NCI-H82 treated with DMSO at 0.1 percent for 48 hours (cell line): ENCODE data around the gene BAIAP2L1.
A peak's percentile ranks its signal among the peaks of the same experiment; 100 is the strongest.
"Not testable (repeated sequence)": the region's sequence is repeated elsewhere in the genome, so short reads cannot be mapped to it uniquely, and the experiment has no call there.

Experiments
- DNase-seq: peaks from one replicate; lab custom pipeline; 2025; ENCODE audit not compliant: unreplicated experiment; lab: John Stamatoyannopoulos, UW

Gene BAIAP2L1

DNA sequence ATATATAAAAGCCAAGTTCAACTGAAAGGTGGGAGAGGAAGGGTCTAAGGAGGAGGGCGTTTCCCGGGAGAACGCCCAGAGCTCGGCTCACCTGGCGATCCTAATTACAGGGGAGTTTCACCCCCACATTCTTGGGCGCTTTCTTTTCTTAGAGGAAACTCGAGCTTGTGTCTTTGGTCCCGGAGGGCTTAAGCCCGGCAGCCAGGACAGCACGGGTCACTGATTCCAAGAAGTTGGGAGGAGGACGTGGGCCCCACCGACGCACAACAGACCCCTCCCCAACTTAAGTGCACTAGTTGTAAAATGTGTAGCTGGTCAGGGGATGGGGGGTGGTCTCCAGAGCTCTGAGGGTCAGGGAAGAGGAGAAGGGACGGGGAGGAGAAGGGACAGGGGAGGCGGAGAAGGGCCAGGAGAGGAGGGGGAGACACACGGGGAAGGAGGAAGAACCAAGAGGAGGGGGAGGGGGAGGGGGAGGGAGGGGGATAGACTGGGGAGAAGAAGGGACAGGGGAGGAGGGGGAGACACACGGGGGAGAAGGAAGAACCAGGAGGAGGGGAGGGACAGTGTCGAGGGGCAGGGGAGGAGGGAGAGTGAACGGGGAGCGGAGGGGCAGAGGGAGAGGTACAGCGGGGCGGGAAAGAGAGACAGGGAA, 874 bp downstream of the BAIAP2L1 start:
- DNase-seq = no peak

DNA sequence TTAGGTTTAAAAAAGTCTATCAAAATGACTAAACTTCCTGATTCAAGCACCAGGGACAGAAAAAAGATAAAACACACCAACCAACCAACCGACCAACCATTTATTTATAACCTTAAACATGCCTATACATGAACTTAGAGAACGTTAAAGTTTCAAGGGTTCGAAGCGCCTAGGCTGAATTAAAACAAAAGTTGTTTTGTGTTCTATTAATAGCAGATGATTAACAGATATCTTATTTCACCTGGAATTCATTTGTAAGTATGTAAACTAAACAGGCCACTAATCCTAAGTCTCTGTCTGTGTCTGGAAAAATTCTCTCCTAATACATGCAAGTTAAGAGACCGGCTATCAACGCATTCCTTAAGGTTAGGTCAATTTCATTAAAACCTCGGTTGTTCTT, 1.4 kb downstream of the BAIAP2L1 start:
- DNase-seq = no peak

DNA sequence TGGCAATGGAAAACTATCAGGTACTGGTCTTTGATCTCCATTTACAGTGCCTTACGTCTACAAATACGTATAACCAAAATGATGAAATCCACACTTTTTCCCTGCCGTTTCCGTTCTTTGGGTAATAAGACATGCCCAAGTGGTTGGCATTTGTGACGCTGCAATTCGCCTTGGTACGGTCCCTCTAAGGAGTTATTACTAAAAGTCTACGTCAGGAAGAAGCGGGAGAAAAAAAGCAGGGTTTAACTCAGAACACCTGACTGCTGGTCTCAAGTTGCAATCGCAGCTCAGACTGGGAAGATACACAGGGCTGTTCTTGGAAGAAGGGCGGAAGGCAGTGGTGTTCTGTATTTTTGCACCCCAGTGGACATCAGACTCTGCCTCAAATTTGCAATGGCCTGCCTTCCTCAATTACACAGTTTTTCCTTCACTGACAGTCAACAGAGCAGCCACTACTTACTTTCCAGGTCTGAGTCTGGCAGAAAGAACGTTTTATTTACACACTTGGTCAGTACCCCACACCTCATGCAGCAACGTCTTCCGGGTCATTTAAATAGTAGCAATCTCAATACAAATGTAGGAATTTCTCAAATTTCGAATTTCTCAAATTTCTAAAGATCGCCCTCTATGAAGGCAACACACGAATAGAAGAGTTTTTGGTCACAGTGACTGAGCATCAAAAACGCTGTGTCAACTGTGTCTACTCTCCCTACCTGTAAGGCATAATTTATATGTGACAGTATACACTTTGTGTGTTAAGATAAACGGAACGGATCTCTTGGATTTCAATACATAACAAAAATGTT, 2.1 kb downstream of the BAIAP2L1 start:
- DNase-seq = no peak

DNA sequence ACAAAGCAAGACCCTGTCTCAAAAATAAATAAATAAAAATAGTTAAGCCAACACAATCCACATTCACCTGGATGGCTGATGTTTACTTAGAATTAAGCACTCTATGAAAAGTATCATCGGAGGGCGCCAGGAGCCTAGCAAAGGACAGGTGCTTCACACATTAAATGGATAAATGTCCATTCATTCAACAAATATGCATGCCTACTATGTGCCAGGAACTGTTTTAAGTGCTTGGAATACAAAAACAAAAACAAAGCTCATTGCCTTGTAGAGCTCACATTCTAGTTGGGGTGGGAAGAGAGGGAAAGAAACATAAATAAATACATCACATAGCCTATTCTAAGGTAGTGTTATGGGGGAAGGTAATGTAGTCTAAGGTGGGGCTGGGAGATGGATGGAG, 4.1 kb downstream of the BAIAP2L1 start:
- no peak for DNase-seq

DNA sequence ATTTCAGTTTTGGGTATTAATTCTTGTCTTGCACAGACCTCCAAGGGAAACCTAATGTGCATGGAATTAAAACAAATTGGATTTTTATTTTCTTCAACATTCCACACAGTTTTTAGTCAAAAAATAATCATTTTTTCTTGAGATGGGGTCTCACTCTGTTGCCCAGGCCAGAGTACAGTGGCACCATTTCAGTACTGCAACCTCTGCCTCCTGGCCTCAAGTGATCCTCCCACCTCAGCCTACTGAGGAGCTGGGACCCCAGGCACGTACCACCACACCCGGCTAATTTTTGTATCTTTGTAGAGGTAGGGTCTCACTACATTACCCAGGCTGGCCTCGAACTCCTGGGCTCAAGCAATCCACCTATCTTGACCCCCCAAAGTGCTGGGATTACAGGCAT, 4.9 kb downstream of the BAIAP2L1 start:
- no peak for DNase-seq

DNA sequence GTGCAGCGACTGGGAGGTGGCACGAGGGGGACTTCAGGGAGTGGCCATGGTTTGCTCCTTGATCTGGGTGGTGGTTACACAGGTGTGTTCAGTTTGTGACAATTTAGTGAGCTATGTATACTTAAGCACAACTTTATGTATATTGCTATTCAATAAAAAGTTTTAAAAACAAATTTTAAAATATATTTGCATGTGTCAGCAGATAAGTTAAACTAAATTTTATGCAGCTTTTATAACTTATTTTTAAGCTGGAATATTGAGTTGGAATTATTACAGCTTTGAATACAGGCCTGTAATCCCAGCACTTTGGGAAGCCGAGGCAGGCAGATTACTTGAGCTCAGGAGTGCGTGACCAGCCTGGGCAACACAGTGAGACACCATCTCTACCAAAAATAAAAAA, 5.4 kb downstream of the BAIAP2L1 start:
- DNase-seq = no peak

DNA sequence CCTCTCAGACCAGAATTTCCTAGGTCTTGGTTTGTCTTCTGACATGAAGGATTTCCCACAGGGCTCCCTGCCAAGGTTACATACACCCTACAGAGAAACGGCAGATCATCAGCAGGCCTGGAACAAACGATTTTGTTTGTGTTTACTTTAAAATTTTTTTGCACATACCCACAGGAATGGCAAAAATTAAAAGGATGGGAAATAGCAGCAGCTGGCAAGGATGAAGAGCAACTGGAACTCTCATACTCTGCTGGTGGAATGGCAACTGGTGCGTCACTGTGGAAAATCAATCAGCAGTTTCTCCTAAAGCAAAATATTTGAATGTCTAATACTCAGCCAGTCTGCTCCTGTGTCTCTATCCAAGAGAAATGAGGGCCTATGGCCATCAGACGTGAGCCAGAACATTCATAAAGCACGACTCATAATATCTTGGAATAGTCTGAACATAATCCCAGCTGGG, 6.5 kb downstream of the BAIAP2L1 start:
- DNase-seq = no peak

DNA sequence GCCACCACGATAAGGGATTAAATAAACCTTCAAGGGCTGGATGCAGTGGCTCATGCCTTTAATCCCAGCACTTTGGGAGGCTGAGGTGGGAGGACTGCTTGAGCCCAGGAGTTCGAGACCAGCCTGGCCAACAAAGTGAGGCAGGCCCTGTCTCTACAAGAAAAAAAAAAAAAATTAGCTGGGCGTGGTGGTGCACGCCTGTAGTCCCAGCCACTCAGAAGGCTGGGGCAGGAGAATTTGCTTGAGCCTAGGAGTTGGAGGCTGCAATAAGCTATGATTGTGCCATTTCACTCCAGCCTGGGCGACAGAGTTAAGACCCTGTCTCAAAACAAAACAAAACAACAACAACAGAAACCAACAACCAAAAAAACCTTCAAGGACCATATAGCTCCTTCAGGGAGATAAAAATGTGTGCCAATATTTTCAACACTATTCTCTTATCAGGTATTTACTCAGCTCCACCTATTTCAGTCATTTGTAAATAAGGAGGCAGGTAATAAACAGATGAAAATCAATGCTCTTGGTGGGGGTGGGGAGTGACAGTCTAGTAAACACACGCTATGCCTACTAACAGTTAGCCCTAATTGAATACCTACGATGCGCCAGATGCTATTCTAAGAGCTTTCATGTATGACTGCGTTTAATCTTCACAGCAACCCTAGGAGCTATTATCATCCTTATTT, 13.2 kb downstream of the BAIAP2L1 start:
- no peak for DNase-seq

DNA sequence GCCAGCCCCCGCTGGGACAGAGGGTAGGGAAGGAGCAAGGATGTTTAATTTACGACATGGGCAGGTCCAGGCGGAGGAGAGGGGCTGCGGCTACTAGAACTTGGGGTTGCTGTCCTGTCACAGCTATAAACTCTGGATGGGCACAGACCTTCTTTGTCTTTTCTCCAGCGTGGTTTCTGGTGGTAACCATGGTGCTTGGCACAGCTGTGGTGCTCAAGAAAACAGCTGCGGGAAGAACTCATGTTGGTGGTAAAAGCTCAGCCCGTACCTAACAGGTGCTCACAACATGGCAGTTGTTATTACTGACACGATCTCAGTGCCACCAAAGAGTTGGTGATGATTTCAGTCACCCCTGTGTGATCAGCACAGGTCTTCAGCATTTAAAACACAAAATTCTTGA, 13.8 kb downstream of the BAIAP2L1 start:
- no peak for DNase-seq

DNA sequence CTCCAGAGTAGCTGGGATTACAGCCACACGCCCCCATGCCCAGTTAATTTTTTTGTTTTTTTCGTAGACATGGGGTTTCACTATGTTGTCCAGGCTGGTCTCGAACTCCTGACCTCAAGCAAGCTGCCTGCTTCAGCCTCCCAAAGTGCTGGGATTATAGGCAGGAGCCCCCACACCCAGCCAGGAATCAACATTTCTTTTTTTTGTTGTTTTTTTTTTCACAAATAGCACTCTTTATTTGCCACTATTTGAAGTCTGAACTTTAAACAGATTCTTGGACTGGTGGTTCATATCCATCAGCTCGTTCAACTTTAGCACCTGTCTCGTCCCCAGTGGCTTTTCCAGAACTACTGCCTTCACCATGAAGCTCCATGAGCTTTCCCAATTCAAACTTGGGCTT, 15.4 kb downstream of the BAIAP2L1 start:
- DNase-seq = not testable (repeated sequence)

DNA sequence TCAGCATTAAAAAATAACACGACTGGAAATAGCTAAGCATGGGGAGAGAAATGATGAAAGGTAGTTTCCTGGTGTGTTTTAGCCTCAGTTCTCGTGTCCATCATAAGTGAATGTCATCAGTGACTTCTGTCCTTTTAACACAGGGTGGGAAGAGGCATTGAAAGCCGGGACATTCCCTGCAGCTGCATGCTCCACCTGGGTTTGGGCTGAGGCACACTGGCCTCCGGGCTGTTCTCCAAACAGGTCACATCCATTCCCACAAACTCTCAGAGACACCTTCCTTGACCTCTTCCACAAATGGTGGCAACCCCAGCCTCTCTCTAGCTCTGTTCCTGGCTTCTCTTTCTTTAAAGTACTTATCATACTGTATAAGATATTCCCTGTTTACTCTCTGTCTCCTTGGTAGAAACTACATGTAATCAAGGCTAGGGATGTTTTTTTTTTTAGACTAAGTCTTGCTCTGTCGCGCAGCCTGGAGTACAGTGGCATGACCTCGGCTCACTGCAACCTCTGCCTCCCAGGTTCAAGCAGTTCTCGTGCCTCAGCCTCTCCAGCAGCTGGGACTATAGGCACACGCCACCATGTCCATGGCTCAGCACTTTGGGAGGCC, 22.6 kb downstream of the BAIAP2L1 start:
- DNase-seq = no peak

DNA sequence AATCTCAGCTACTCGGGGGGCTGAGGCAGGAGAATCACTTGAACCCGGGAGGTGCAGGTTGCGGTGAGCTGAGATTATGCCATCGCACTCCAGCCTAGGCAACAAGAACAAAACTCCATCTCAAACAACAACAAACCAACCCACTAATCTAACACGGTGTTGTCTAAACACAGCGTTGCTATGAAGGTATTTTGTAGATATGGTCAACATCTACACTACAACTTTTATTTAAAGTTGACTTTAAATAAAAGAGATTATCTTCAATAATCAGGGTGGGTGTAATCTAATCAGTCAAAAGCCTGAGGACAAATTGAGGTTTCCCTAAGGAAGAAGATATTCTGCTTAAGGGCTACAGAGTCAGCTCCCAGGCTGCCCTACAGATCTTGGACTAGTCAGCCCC, 24.2 kb downstream of the BAIAP2L1 start:
- DNase-seq = no peak

DNA sequence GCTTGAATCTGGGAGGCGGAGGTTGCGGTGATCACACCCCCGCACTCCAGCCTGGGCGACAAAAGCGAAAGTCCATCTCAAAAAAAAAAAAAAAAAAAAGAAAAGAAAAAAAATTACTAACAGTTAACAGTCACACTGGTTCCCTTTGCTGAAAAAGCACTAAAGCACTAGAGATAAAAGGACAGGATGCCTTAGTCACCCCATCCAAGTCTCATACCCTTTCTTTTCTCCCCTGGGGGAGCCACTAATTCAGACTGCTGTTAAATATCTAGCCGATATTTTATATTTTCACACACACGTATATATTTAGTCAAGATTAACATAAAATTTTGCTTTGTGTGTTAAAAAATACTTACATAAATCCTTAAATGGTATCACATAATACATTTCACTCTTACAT, 25.2 kb downstream of the BAIAP2L1 start:
- DNase-seq = no peak

DNA sequence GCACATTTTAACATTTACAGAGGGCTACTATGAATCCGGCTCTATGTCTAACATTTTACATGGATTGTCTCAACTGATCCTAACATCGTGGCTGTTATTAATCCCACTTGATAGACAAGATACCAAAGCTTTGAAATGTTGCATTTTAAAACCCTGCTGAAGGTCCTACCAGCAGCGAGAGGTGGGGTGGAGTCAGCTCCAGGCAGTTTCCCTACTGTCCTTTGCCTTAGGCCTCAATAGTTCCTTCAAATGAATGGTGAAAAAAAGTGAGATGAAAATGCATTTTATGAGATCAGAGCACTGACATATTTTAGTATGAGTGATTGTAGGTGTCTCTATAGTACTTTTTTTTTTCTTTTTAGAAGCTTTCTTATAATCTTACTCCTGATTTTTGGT, 26.6 kb downstream of the BAIAP2L1 start:
- DNase-seq = no peak

DNA sequence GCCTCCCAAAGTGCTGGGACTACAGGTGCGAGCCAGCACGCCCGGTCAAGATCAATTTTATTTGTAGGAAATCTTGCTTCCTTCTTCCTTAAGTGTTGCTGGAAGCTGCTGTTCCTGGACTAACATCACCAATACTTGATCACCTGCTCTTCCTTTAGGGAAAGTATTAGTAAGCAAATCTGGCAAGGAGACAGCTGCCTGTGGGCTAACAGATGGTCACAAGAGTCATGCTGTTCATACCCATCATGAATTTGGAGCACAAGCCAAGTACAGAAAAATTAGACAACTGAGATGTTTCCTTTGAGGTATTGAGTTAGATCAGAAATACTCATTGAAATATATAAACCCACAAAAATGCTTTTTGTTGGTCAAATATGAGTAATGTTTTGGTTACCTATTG, 27.9 kb downstream of the BAIAP2L1 start:
- DNase-seq = peak; percentile 19

DNA sequence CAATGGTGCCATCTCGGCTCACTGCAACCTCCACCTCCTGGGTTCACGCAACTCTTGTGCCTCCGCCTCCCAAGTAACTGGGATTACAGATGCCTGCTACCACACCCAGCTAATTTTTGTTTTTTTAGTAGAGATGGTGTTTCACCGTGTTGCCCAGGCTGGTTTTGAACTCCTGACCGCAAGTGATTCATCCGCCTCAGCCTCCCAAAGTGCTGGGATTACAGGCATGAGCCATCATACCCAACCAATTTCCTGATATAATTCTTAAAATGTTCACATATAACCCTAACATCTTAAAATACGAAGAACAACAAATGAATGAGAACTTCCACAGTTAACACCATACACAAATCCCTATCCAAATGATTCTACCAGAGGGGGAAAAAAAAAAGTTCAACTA, 31.2 kb downstream of the BAIAP2L1 start:
- DNase-seq = no peak

DNA sequence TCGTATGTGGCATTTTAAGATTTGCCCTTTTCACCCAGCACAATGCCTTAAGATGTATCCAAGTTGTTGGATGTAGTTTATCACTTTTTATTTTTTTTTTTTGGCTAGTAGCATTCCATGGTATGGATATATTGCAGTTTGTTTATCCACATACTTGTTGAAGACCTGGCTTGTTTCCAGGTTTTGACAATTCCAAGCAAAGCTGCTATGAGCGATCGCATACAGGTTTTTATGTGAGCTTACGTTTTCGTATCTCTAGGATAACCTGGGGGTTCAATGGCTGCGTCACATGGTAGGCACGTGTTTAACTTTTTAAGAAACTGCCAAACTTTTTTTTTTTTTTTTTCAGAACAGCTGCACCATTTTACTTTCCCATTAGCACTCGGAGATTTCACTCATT, 32.2 kb downstream of the BAIAP2L1 start:
- DNase-seq = no peak

DNA sequence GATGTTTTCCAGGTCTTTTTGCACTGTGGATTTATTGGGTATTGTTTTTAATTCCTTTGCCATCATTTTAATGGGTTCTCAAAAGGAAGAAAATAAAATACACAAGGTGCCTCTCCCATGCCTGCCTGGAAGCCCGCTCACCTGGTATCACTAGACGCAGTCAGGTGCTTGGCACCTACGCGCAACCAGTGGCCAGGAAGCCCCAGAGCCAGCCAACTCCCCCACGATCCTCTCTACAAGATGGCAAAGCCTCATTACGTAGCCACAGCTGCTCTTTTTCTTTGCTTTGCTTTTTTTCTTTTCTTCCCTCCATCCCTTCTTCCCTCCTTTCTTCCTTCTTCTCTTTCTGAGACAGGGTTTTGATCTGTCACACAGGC, 34.3 kb downstream of the BAIAP2L1 start:
- no peak for DNase-seq

DNA sequence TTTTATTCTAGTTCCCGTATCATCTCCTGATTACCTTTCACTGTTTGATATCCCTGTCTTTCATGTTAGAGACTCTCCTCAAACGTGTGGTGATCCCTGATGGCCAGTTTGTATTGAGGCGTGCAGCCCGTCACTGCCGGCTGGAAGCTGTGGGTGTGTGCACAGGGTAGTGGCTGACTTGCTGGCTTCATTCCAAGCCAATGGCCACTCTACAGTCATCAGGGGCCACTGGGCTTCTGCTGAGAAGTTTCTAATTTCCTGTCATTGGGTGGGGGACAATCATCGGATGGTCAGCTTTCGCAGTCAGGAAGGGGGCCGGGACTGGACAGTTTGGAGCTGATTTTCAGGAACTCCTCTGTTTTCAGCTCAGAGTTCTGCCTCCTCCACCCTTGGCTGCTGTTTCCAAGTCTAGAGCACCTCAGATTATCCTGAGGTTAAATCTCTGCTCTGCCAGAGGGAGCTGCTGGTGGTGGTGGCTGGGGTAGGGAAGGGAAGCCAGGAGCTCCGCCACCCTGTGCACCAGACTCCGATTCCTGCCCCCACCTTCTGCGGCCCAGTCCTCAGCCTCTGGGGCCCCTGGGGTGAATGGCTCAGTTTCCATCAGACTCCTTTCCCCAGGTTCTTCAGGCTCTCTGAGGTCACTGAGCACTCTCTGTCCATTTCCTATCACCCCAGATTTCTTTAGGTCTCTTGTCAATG, 34.9 kb downstream of the BAIAP2L1 start:
- no peak for DNase-seq

DNA sequence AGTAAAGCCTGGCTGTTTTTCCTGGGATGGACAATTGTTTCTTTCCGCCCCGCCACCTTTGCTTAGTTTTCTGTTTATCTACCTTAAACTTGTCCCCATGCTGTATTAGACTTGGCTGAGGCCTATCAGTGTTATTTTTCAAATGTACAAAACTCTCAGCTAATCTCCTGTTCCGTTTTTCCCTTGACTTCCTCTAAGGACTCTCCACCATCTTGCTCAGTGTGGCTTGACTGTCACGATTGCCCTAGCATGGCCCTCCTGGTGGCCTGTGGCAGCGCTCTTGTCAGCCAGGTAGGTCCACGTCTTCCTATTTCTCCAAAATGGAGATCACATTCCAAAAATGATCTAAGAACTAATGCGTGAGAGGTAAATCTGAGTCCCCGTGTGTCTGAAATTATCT, 36.7 kb downstream of the BAIAP2L1 start:
- DNase-seq = no peak

DNA sequence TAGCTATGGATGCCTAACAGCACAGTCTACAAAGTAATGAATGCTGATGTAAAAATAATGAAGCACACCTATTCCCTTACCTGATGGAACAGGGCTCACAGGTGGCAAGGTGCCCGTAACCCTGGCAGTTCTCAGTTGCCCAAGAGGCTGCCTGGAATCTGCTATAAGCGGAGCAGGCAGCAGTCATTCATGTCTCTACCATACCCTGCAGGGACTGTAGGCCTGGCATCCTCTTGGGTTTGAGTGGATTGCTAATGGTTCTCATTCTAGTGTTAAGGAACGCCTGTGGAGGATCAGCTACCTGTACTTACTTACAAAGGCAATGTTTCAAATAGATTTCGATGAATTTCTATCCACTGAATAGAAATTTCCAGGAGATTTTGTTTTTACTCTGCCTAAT, 38.4 kb downstream of the BAIAP2L1 start:
- DNase-seq = no peak
